Stimulated activated naive B cell treated with anti-CD40 and anti-IgM and Interleukin-4, amounts not matched to agents 10 μg/mL and 1 μg/mL and 100 μg/mL, for 72 hours (primary cell): Measurements from ENCODE around the gene REEP1.
A peak's percentile ranks its signal among the peaks of the same experiment; 100 is the strongest.
"Not testable (repeated sequence)": the region's sequence is repeated elsewhere in the genome, so short reads cannot be mapped to it uniquely, and the experiment has no call there.

Source experiments
- ATAC-seq, 2 donors: fragments of 150-1000 bp; cut with Tn5 transposase; replicated peaks; 2 replicates each; pipeline ENCODE4 v1.10.0; 2021; ENCODE audit warnings: moderate library complexity in 1 of 2
- DNase-seq: peaks from one replicate; pipeline ENCODE4 v3.0.0; 2021
- H3K27ac Mint-ChIP-seq: one replicate; pipeline ENCODE4 v1.8.0; 2022; ENCODE audit warnings: mild to moderate bottlenecking, mixed read lengths
- H3K27me3 Mint-ChIP-seq, 2 donors: one replicate each; pipeline ENCODE4 v1.8.0; 2022; ENCODE audit warnings: mixed read lengths in 2 of 2
- H3K36me3 Mint-ChIP-seq, 2 donors: one replicate each; pipeline ENCODE4 v1.8.0; 2022; ENCODE audit warnings: mixed read lengths in 2 of 2, mild to moderate bottlenecking in 1 of 2
- H3K4me1 Mint-ChIP-seq, 2 donors: one replicate each; pipeline ENCODE4 v1.8.0; 2022; ENCODE audit warnings: mixed read lengths in 2 of 2, mild to moderate bottlenecking in 1 of 2
- H3K4me3 Mint-ChIP-seq, 2 donors: one replicate each; pipeline ENCODE4 v1.8.0; 2022; ENCODE audit warnings: mild to moderate bottlenecking in 2 of 2, mixed read lengths in 2 of 2, moderate library complexity in 1 of 2
- H3K9me3 Mint-ChIP-seq, 2 donors: one replicate each; pipeline ENCODE4 v1.8.0; 2022; ENCODE audit warnings: mixed read lengths in 2 of 2, mild to moderate bottlenecking in 1 of 2

REEP1 gene

GRCh38 chr2:86244781-86245180 is 92.6 kb downstream of the REEP1 start:
- not testable (repeated sequence) for H3K9me3 Mint-ChIP-seq, H3K27me3 Mint-ChIP-seq, H3K4me3 Mint-ChIP-seq, H3K27ac Mint-ChIP-seq, DNase-seq, H3K36me3 Mint-ChIP-seq, ATAC-seq
- H3K4me1 Mint-ChIP-seq: peaks cover 41 to 51% of the 10 kb centered on the region in 2 donors

- Mint-ChIP-seq H3K4me1 (peaks cover 40 to 56% of the 10 kb centered on the region in 2 donors), H3K4me3 (no peak overlapping the region), H3K36me3 (no peaks in the 10 kb centered on the region), H3K9me3 (no peaks in the 10 kb centered on the region), H3K27ac (no peak overlapping the region), H3K27me3 (no peaks in the 10 kb centered on the region)
- no peak for DNase-seq
- peak; percentile 75 to 81 for ATAC-seq
Measured at GRCh38 chr2:86243950-86244733, 93.3 kb downstream of the REEP1 start.

GRCh38 chr2:86243272-86243671 is 94.2 kb downstream of the REEP1 start:
- peaks cover 0 to 4% of the 10 kb centered on the region in 2 donors for H3K27me3 Mint-ChIP-seq
- no peak overlapping the region for H3K27ac Mint-ChIP-seq
- H3K4me3 Mint-ChIP-seq: no peak overlapping the region
- H3K36me3 Mint-ChIP-seq: no peaks in the 10 kb centered on the region
- H3K4me1 Mint-ChIP-seq: peaks cover 45 to 65% of the 10 kb centered on the region in 2 donors
- DNase-seq (no peak), ATAC-seq (no peak)
- no peaks in the 10 kb centered on the region for H3K9me3 Mint-ChIP-seq

GRCh38 chr2:86241611-86242010 is 95.8 kb downstream of the REEP1 start:
- H3K27ac Mint-ChIP-seq: no peak overlapping the region
- DNase-seq (no peak), ATAC-seq (peak in 1 of 2 donors; percentile 11)
- H3K4me1 Mint-ChIP-seq: peaks cover 51 to 75% of the 10 kb centered on the region in 2 donors
- H3K9me3 Mint-ChIP-seq: no peaks in the 10 kb centered on the region
- no peaks in the 10 kb centered on the region for H3K36me3 Mint-ChIP-seq
- peaks cover 0 to 4% of the 10 kb centered on the region in 2 donors for H3K27me3 Mint-ChIP-seq
- H3K4me3 Mint-ChIP-seq: no peak overlapping the region

- peak overlapping the region; percentile 83 for H3K27ac Mint-ChIP-seq
- peaks cover 51 to 75% of the 10 kb centered on the region in 2 donors for H3K4me1 Mint-ChIP-seq
- no peak for DNase-seq
- ATAC-seq: no peak
- H3K9me3 Mint-ChIP-seq: no peaks in the 10 kb centered on the region
- no peaks in the 10 kb centered on the region for H3K36me3 Mint-ChIP-seq
- H3K4me3 Mint-ChIP-seq: no peak overlapping the region
- H3K27me3 Mint-ChIP-seq: peaks cover 0 to 4% of the 10 kb centered on the region in 2 donors
Measured at GRCh38 chr2:86240251-86240650, 97.2 kb downstream of the REEP1 start.

GRCh38 chr2:86239745-86240144 is 97.7 kb downstream of the REEP1 start:
- DNase-seq: no peak
- no peak overlapping the region for H3K27ac Mint-ChIP-seq
- H3K4me1 Mint-ChIP-seq: peaks cover 51 to 74% of the 10 kb centered on the region in 2 donors
- no peak overlapping the region for H3K4me3 Mint-ChIP-seq
- H3K9me3 Mint-ChIP-seq: no peaks in the 10 kb centered on the region
- ATAC-seq: no peak
- H3K27me3 Mint-ChIP-seq: peaks cover 0 to 4% of the 10 kb centered on the region in 2 donors
- no peaks in the 10 kb centered on the region for H3K36me3 Mint-ChIP-seq

GRCh38 chr2:86239326-86239725 is 98.1 kb downstream of the REEP1 start:
- no peak overlapping the region for H3K4me3 Mint-ChIP-seq
- DNase-seq (no peak), ATAC-seq (no peak)
- peaks cover 0 to 4% of the 10 kb centered on the region in 2 donors for H3K27me3 Mint-ChIP-seq
- H3K36me3 Mint-ChIP-seq: no peaks in the 10 kb centered on the region
- H3K4me1 Mint-ChIP-seq: peaks cover 48 to 70% of the 10 kb centered on the region in 2 donors
- no peaks in the 10 kb centered on the region for H3K9me3 Mint-ChIP-seq
- no peak overlapping the region for H3K27ac Mint-ChIP-seq

GRCh38 chr2:86238354-86238753 is 99.1 kb downstream of the REEP1 start:
- peak; percentile 97 to 98 for ATAC-seq
- Mint-ChIP-seq H3K4me3 (peak overlapping the region; percentile 21 to 22), H3K36me3 (no peaks in the 10 kb centered on the region), H3K4me1 (peaks cover 42 to 60% of the 10 kb centered on the region in 2 donors), H3K27ac (peak overlapping the region; percentile 57), H3K9me3 (no peaks in the 10 kb centered on the region), H3K27me3 (peaks cover 3 to 4% of the 10 kb centered on the region in 2 donors)
- DNase-seq: peak; percentile 78

- Mint-ChIP-seq H3K27me3 (peaks cover 4 to 5% of the 10 kb centered on the region in 2 donors), H3K36me3 (no peaks in the 10 kb centered on the region), H3K4me1 (peaks cover 31 to 48% of the 10 kb centered on the region in 2 donors), H3K27ac (no peak overlapping the region), H3K9me3 (no peaks in the 10 kb centered on the region), H3K4me3 (no peak overlapping the region)
- no peak for ATAC-seq
- no peak for DNase-seq
Measured at GRCh38 chr2:86237172-86237571, 100.3 kb downstream of the REEP1 start.

GRCh38 chr2:86235196-86235980 is 102.0 kb downstream of the REEP1 start:
- Mint-ChIP-seq H3K27ac (no peak overlapping the region), H3K9me3 (no peaks in the 10 kb centered on the region), H3K4me3 (no peak overlapping the region), H3K27me3 (peaks cover 4 to 5% of the 10 kb centered on the region in 2 donors), H3K36me3 (no peaks in the 10 kb centered on the region), H3K4me1 (peaks cover 19 to 35% of the 10 kb centered on the region in 2 donors)
- ATAC-seq (no peak), DNase-seq (no peak)

- no peak for DNase-seq
- ATAC-seq: no peak
- Mint-ChIP-seq H3K36me3 (no peaks in the 10 kb centered on the region), H3K27me3 (peaks cover 4 to 5% of the 10 kb centered on the region in 2 donors), H3K4me3 (no peak overlapping the region), H3K4me1 (peaks cover 13 to 34% of the 10 kb centered on the region in 2 donors), H3K9me3 (no peaks in the 10 kb centered on the region), H3K27ac (peak overlapping the region; percentile 49)
Measured at GRCh38 chr2:86234563-86235131, 102.8 kb downstream of the REEP1 start.

GRCh38 chr2:86233436-86233835 is 104.0 kb downstream of the REEP1 start:
- Mint-ChIP-seq H3K27ac (no peak overlapping the region), H3K36me3 (no peaks in the 10 kb centered on the region), H3K4me3 (no peak overlapping the region), H3K4me1 (peaks cover 18 to 34% of the 10 kb centered on the region in 2 donors), H3K9me3 (no peaks in the 10 kb centered on the region), H3K27me3 (peaks cover 1 to 5% of the 10 kb centered on the region in 2 donors)
- DNase-seq: no peak
- no peak for ATAC-seq

- Mint-ChIP-seq H3K4me3 (no peak overlapping the region), H3K36me3 (no peaks in the 10 kb centered on the region), H3K27ac (no peak overlapping the region), H3K27me3 (peaks cover 0 to 5% of the 10 kb centered on the region in 2 donors), H3K4me1 (peaks cover 16 to 31% of the 10 kb centered on the region in 2 donors), H3K9me3 (no peaks in the 10 kb centered on the region)
- DNase-seq (no peak), ATAC-seq (no peak)
Measured at GRCh38 chr2:86232910-86233309, 104.5 kb downstream of the REEP1 start.

- H3K27ac Mint-ChIP-seq: no peak overlapping the region
- H3K36me3 Mint-ChIP-seq: no peaks in the 10 kb centered on the region
- H3K4me1 Mint-ChIP-seq: peaks cover 18 to 28% of the 10 kb centered on the region in 2 donors
- H3K27me3 Mint-ChIP-seq: peaks cover 0 to 5% of the 10 kb centered on the region in 2 donors
- H3K9me3 Mint-ChIP-seq: no peaks in the 10 kb centered on the region
- ATAC-seq: no peak
- no peak overlapping the region for H3K4me3 Mint-ChIP-seq
- DNase-seq: no peak
Measured at GRCh38 chr2:86232373-86232784, 105.0 kb downstream of the REEP1 start.
